SK-MEL-5 (cell line): ENCODE measurements around the gene PPEF2. TPM values are rescaled to one million over a fixed set of nuclear protein-coding genes. Genes with fewer than 3 reads are reported as not detected.

Experiments used
- small RNA-seq, 2 experiments: library from RNA; depleted of rRNA; stranded (forward); fragments of <200 nt; gene quantifications; one replicate each; pipeline ENCODE3, GENCODE V24; 2014
- total RNA-seq: library from RNA; depleted of rRNA; stranded (reverse); fragments of >200 nt; shearing (Covaris generic); gene quantifications from 2 replicates; pipeline ENCODE4 v1.2.3, GENCODE V29; 2014; rRNA removed

The PPEF2 gene
- total RNA-seq, 1 experiment from 2014 or later, result not detected

Small RNA genes within 50 kb of the gene (small RNA-seq; reads per million reads assigned to genes)
- gene RNU2-16P, result 0 to 0.10 reads per million in 2 experiments

Other genes with a start within 250 kb of the PPEF2 start
- gene G3BP2, start 229.0 kb downstream of the PPEF2 start, total RNA-seq, result 355 and 386 TPM in 2 replicates
- 80.7 and 91.6 TPM in 2 replicates for gene USO1, start 177.9 kb downstream of the PPEF2 start, total RNA-seq
- 0.16 and 0.80 TPM in 2 replicates for gene NAAA, start 38.6 kb upstream of the PPEF2 start, total RNA-seq
- gene SDAD1, start 88.5 kb upstream of the PPEF2 start, total RNA-seq, result 42.6 and 44.0 TPM in 2 replicates
- 0.13 and 0.21 TPM in 2 replicates for gene CXCL9, start 105.1 kb upstream of the PPEF2 start, total RNA-seq
- not detected in 2 replicates for gene CXCL10, start 121.0 kb upstream of the PPEF2 start, total RNA-seq
- 0.26 TPM in 1 of 2 replicates, not detected in the other for gene CXCL11, start 133.6 kb upstream of the PPEF2 start, total RNA-seq
- 8.5 and 9.7 TPM in 2 replicates for gene ART3, start 172.3 kb upstream of the PPEF2 start, total RNA-seq
- gene NUP54, start 245.9 kb upstream of the PPEF2 start, total RNA-seq, result 32.0 and 36.2 TPM in 2 replicates